GM18858 (cell line): ENCODE measurements around the gene SLC25A12.

Source experiments
- ATAC-seq: cut with Tn5 transposase; IDR thresholded peaks from one replicate; pipeline ENCODE4 v1.9.1; 2021; ENCODE audit not compliant: unreplicated experiment

SLC25A12 gene

GRCh38 chr2:171889333-171889732 lies 4.7 kb downstream of the SLC25A12 start:
- no peak for ATAC-seq

GRCh38 chr2:171883275-171883893 lies 10.7 kb downstream of the SLC25A12 start:
- no peak for ATAC-seq

- ATAC-seq, result no peak
These were observed 11.8 kb downstream of the SLC25A12 start for GRCh38 chr2:171882089-171882769.

GRCh38 chr2:171880774-171881173 lies 13.3 kb downstream of the SLC25A12 start:
- no peak for ATAC-seq

- no peak for ATAC-seq
These were observed 14.2 kb downstream of the SLC25A12 start for GRCh38 chr2:171879865-171880264.

GRCh38 chr2:171878481-171878993 lies 15.5 kb downstream of the SLC25A12 start:
- ATAC-seq, result no peak

- ATAC-seq, result no peak
These were observed 19.1 kb downstream of the SLC25A12 start for GRCh38 chr2:171874963-171875362.

GRCh38 chr2:171874517-171874916 lies 19.5 kb downstream of the SLC25A12 start:
- no peak for ATAC-seq

- no peak for ATAC-seq
These were observed 29.6 kb downstream of the SLC25A12 start for GRCh38 chr2:171864357-171864985.

GRCh38 chr2:171862501-171862900 lies 31.5 kb downstream of the SLC25A12 start:
- ATAC-seq, result no peak

- no peak for ATAC-seq
These were observed 35.6 kb downstream of the SLC25A12 start for GRCh38 chr2:171858397-171858958.

GRCh38 chr2:171855401-171855800 lies 38.6 kb downstream of the SLC25A12 start:
- no peak for ATAC-seq

GRCh38 chr2:171852366-171852888 lies 41.6 kb downstream of the SLC25A12 start:
- no peak for ATAC-seq

- no peak for ATAC-seq
These were observed 46.4 kb downstream of the SLC25A12 start for GRCh38 chr2:171847627-171848026.

- no peak for ATAC-seq
These were observed 47.1 kb downstream of the SLC25A12 start for GRCh38 chr2:171846894-171847293.

GRCh38 chr2:171841996-171842395 lies 52.0 kb downstream of the SLC25A12 start:
- ATAC-seq, result no peak

GRCh38 chr2:171837736-171838135 lies 56.3 kb downstream of the SLC25A12 start:
- ATAC-seq, result no peak

- no peak for ATAC-seq
These were observed 57.7 kb downstream of the SLC25A12 start for GRCh38 chr2:171836146-171836910.

GRCh38 chr2:171835386-171835785 lies 58.7 kb downstream of the SLC25A12 start:
- ATAC-seq, result no peak

- ATAC-seq, result no peak
These were observed 59.8 kb downstream of the SLC25A12 start for GRCh38 chr2:171834286-171834685.

- ATAC-seq, result no peak
These were observed 61.6 kb downstream of the SLC25A12 start for GRCh38 chr2:171832489-171832888.
